WTC11 (cell line): Measurements from ENCODE around the gene PODXL. TPM values are rescaled to one million over a fixed set of nuclear protein-coding genes. Genes with fewer than 3 reads are reported as not detected.

ENCODE experiments used
- ATAC-seq: fragments of 200-7000 bp; cut with Tn5 transposase; 2 replicates; pipeline ENCODE4 v1.10.0; 2021; ENCODE audit warnings: mild to moderate bottlenecking, moderate library complexity
- CTCF ChIA-PET: fragments of 300-600 bp; sonication (Branson Sonifier 250); formaldehyde crosslinking; loops from one replicate; lab custom pipeline; 2021; ENCODE audit warnings: antibody characterized with exemption; lab: Charles Lee
- POLR2A ChIA-PET: fragments of 350-600 bp; sonication (Branson Sonifier 250); formaldehyde crosslinking; loops from one replicate; lab custom pipeline; 2021; ENCODE audit warnings: antibody characterized with exemption; lab: Charles Lee
- DNase-seq: peaks from one replicate; pipeline ENCODE4 v3.0.0; 2021; ENCODE audit warnings: low spot score
- H3K27ac Mint-ChIP-seq: 2 replicates; pipeline ENCODE4 v1.8.0; 2021; ENCODE audit warnings: mixed read lengths
- H3K27me3 Mint-ChIP-seq: 2 replicates; pipeline ENCODE4 v1.8.0; 2021; ENCODE audit warnings: low read depth, mild to moderate bottlenecking, moderate library complexity, mixed read lengths
- H3K36me3 Mint-ChIP-seq: 2 replicates; pipeline ENCODE4 v1.8.0; 2021; ENCODE audit warnings: mixed read lengths
- H3K4me1 Mint-ChIP-seq: 2 replicates; pipeline ENCODE4 v1.8.0; 2022; ENCODE audit warnings: mixed read lengths
- H3K4me3 Mint-ChIP-seq: 2 replicates; pipeline ENCODE4 v1.8.0; 2021; ENCODE audit warnings: mild to moderate bottlenecking, moderate library complexity, mixed read lengths
- H3K9me3 Mint-ChIP-seq: 2 replicates; pipeline ENCODE4 v1.8.0; 2021; ENCODE audit warnings: mixed read lengths
- AR ChIP-seq: fragments of 250-450 bp; sonication (Bioruptor Pico); IDR thresholded peaks from 2 replicates; pipeline ENCODE4 v1.9.0; 2021; ENCODE audit warnings: mild to moderate bottlenecking
- E2F4 ChIP-seq: sonication (generic); formaldehyde crosslinking; IDR thresholded peaks from 2 replicates; pipeline ENCODE4 v1.8.1; 2022; ENCODE audit warnings: low read depth, mild to moderate bottlenecking, moderate library complexity, missing genetic modification reagents, borderline replicate concordance
- EMX1 ChIP-seq: fragments of 250-450 bp; sonication (Bioruptor Pico); IDR thresholded peaks from 2 replicates; pipeline ENCODE4 v1.8.0; 2021; ENCODE audit warnings: mild to moderate bottlenecking
- GRHL2 ChIP-seq: fragments of 250-450 bp; sonication (Bioruptor Pico); IDR thresholded peaks from 2 replicates; pipeline ENCODE4 v1.8.0; 2022; ENCODE audit warnings: mild to moderate bottlenecking, moderate library complexity; ENCODE audit not compliant: insufficient replicate concordance, severe bottlenecking
- JAZF1 ChIP-seq: fragments of 250-450 bp; sonication (Bioruptor Pico); IDR thresholded peaks from 2 replicates; pipeline ENCODE4 v1.9.0; 2021; ENCODE audit warnings: moderate library complexity, mild to moderate bottlenecking, inconsistent platforms
- MXD4 ChIP-seq: fragments of 250-450 bp; sonication (Bioruptor Pico); IDR thresholded peaks from 2 replicates; pipeline ENCODE4 v1.8.0; 2021; ENCODE audit warnings: mild to moderate bottlenecking, moderate library complexity, borderline replicate concordance
- NFATC4 ChIP-seq: fragments of 250-450 bp; sonication (Bioruptor Pico); IDR thresholded peaks from 2 replicates; pipeline ENCODE4 v1.9.0; 2021; ENCODE audit warnings: mild to moderate bottlenecking
- NFE2L1 ChIP-seq: sonication (generic); formaldehyde crosslinking; IDR thresholded peaks from 2 replicates; pipeline ENCODE4 v1.8.1; 2023; ENCODE audit warnings: missing genetic modification reagents
- RELA ChIP-seq: sonication (generic); formaldehyde crosslinking; IDR thresholded peaks from 2 replicates; pipeline ENCODE4 v1.8.1; 2022; ENCODE audit warnings: missing genetic modification reagents, mild to moderate bottlenecking, borderline replicate concordance
- SP1 ChIP-seq: sonication (generic); formaldehyde crosslinking; conservative IDR thresholded peaks from 2 replicates; pipeline ENCODE4 v1.8.1; 2022; ENCODE audit warnings: missing genetic modification reagents
- TP53 ChIP-seq: sonication (generic); formaldehyde crosslinking; IDR thresholded peaks from 2 replicates; pipeline ENCODE4 v1.8.1; 2023; ENCODE audit warnings: mild to moderate bottlenecking, missing genetic modification reagents
- ZNF138 ChIP-seq: sonication (generic); formaldehyde crosslinking; conservative IDR thresholded peaks from 2 replicates; pipeline ENCODE4 v1.8.1; 2022; ENCODE audit warnings: mild to moderate bottlenecking, moderate library complexity, missing genetic modification reagents
- ZNF281 ChIP-seq: sonication (generic); formaldehyde crosslinking; IDR thresholded peaks from 2 replicates; pipeline ENCODE4 v1.8.0; 2023; ENCODE audit warnings: mild to moderate bottlenecking, missing genetic modification reagents
- ZNF396 ChIP-seq: fragments of 250-450 bp; sonication (Bioruptor Pico); IDR thresholded peaks from 2 replicates; pipeline ENCODE4 v1.8.0; 2021; ENCODE audit warnings: mild to moderate bottlenecking, moderate library complexity, borderline replicate concordance
- total RNA-seq: library from RNA; stranded (reverse); gene quantifications from 3 replicates; pipeline ENCODE4 v1.2.3, GENCODE V29; 2021
- TF ChIP-seq, protein P1 (sequence below): sonication (generic); formaldehyde crosslinking; IDR thresholded peaks from 2 replicates; pipeline ENCODE4 v1.8.1; 2023; ENCODE audit warnings: mild to moderate bottlenecking, moderate library complexity, missing genetic modification reagents
- TF ChIP-seq, protein P2 (sequence below): fragments of 250-450 bp; sonication (Bioruptor Pico); IDR thresholded peaks from 2 replicates; pipeline ENCODE4 v1.9.0; 2021; ENCODE audit warnings: mild to moderate bottlenecking
- TF ChIP-seq, protein P3 (sequence below): sonication (generic); formaldehyde crosslinking; conservative IDR thresholded peaks from 2 replicates; pipeline ENCODE4 v1.8.1; 2022; ENCODE audit warnings: mild to moderate bottlenecking, missing genetic modification reagents

PODXL gene
- total RNA-seq, 1 experiment from 2014 or later, result 483 TPM

DNA sequence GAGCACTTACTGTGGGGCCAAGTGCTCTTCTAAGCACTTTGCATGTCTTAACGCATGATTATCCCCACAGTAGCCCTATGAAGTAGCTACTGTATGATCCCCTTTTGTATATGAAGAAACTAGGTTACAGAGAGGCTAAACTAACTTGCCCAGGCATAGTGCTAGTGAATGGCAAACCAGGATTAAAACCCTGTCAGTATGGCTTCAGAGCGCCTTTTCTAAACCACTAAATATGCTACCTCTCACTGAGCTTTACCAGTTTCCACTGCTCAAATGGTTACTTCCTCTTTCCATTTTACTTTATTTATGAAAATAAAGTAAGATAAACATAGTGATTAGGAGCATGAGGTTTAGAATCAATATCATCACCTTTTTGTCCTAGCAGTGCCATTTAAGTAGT is 73.6 kb downstream of the PODXL start:
- Mint-ChIP-seq H3K36me3 (peaks cover 5% of the 10 kb centered on the region; the same call in 1 of the 2 replicates), H3K4me3 (no peak overlapping the region), H3K27me3 (no peaks in the 10 kb centered on the region), H3K27ac (no peak overlapping the region), H3K4me1 (peaks cover 5% of the 10 kb centered on the region), H3K9me3 (no peaks in the 10 kb centered on the region)
- CTCF ChIA-PET, result interaction anchor here (1.4 kb wide), 1 partner anchor 586 kb away, joined by 5 read pairs; no protein-coding TSS in a partner anchor
- POLR2A ChIA-PET, result no interaction called here
- DNase-seq (no peak), ATAC-seq (no peak)
- TF ChIP-seq GRHL2, result no peak
- TF ChIP-seq, protein P1, sequence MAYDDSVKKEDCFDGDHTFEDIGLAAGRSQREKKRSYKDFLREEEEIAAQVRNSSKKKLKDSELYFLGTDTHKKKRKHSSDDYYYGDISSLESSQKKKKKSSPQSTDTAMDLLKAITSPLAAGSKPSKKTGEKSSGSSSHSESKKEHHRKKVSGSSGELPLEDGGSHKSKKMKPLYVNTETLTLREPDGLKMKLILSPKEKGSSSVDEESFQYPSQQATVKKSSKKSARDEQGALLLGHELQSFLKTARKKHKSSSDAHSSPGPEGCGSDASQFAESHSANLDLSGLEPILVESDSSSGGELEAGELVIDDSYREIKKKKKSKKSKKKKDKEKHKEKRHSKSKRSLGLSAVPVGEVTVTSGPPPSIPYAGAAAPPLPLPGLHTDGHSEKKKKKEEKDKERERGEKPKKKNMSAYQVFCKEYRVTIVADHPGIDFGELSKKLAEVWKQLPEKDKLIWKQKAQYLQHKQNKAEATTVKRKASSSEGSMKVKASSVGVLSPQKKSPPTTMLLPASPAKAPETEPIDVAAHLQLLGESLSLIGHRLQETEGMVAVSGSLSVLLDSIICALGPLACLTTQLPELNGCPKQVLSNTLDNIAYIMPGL (CRISPR knock-in tag), result no peak
- no peak for TF ChIP-seq RELA (CRISPR knock-in tag)
- no peak for TF ChIP-seq NFE2L1
- no peak for TF ChIP-seq MXD4 (CRISPR knock-in tag)
- TF ChIP-seq TP53, result no peak
- TF ChIP-seq ZNF396, result no peak
- no peak for TF ChIP-seq AR (CRISPR knock-in tag)
- TF ChIP-seq, protein P2, sequence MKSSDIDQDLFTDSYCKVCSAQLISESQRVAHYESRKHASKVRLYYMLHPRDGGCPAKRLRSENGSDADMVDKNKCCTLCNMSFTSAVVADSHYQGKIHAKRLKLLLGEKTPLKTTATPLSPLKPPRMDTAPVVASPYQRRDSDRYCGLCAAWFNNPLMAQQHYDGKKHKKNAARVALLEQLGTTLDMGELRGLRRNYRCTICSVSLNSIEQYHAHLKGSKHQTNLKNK (CRISPR knock-in tag), result no peak
- TF ChIP-seq EMX1 (CRISPR knock-in tag), result no peak
- no peak for TF ChIP-seq JAZF1 (CRISPR knock-in tag)
- TF ChIP-seq E2F4, result no peak
- no peak for TF ChIP-seq NFATC4 (CRISPR knock-in tag)
- no peak for TF ChIP-seq SP1 (CRISPR knock-in tag)
- no peak for TF ChIP-seq ZNF138
- TF ChIP-seq, protein P3, sequence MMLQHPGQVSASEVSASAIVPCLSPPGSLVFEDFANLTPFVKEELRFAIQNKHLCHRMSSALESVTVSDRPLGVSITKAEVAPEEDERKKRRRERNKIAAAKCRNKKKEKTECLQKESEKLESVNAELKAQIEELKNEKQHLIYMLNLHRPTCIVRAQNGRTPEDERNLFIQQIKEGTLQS (CRISPR knock-in tag), result no peak
- no peak for TF ChIP-seq ZNF281 (CRISPR knock-in tag)
